Measurements from ENCODE around the gene KDM7A. TPM values are rescaled to one million over a fixed set of nuclear protein-coding genes. Genes with fewer than 3 reads are reported as not detected.

KDM7A gene
- total RNA-seq, 1 experiment from 2014 or later, result 6.6 TPM

- Histone ChIP-seq H3K79me2 (ENCODE audit: insufficient read depth, low read length) (no peaks in the 10 kb centered on the region), H3K9ac (ENCODE audit: extremely low read depth, insufficient read length, low read length) (no peak overlapping the region), H3K9me3 (ENCODE audit: control insufficient read depth, low read depth, low read length) (no peaks in the 10 kb centered on the region), H3K4me2 (ENCODE audit: insufficient read depth, insufficient read length, low read length) (no peak overlapping the region), H3K56ac (ENCODE audit: insufficient read length, low read depth, low read length) (no peak overlapping the region), H2AK5ac (ENCODE audit: insufficient read length, low read length) (no peak overlapping the region), H4K5ac (ENCODE audit: insufficient read length, low read depth, low read length) (no peak overlapping the region), H3K27me3 (ENCODE audit: insufficient read depth, low read length) (no peaks in the 10 kb centered on the region), H3K23me2 (ENCODE audit: insufficient read length, low read depth, low read length, poor library complexity, severe bottlenecking) (no peaks in the 10 kb centered on the region), H2BK12ac (ENCODE audit: insufficient read length, low read depth, low read length) (no peak overlapping the region), H4K20me1 (ENCODE audit: control insufficient read depth, insufficient read depth, insufficient read length) (no peaks in the 10 kb centered on the region), H2AFZ (ENCODE audit: low read length) (no peak overlapping the region), H2BK20ac (ENCODE audit: low read depth, low read length, poor library complexity, severe bottlenecking) (no peak overlapping the region), H4K8ac (replicated peaks; ENCODE audit: insufficient read length, low read depth, low read length) (no peak overlapping the region), H2BK5ac (ENCODE audit: insufficient read length, low read length) (no peak overlapping the region), H3K27ac (ENCODE audit: insufficient read length, low read depth, low read length) (no peak overlapping the region), H3K14ac (ENCODE audit: insufficient read depth, low read length) (no peak overlapping the region), H3K4me1 (ENCODE audit: insufficient read depth, low read length) (no peaks in the 10 kb centered on the region), H4K91ac (ENCODE audit: insufficient read length, low read depth, low read length) (no peak overlapping the region), H3K18ac (ENCODE audit: insufficient read length, low read depth, low read length) (no peak overlapping the region), H3K79me1 (ENCODE audit: insufficient read depth, low read depth, low read length, poor library complexity, severe bottlenecking) (no peaks in the 10 kb centered on the region), H3T11ph (ENCODE audit: low read length) (no peak overlapping the region), H2BK15ac (ENCODE audit: low read depth, low read length) (no peak overlapping the region), H2BK120ac (ENCODE audit: low read depth, low read length, poor library complexity, severe bottlenecking) (no peak overlapping the region), H3K4ac (ENCODE audit: low read depth, low read length) (no peak overlapping the region), H3K23ac (ENCODE audit: insufficient read length, low read depth, low read length) (no peak overlapping the region)
- H3K4me1 Mint-ChIP-seq, result peaks cover 5 to 10% of the 10 kb centered on the region in 2 experiments
- H3K9me3 Mint-ChIP-seq, result peaks cover 0 to 8% of the 10 kb centered on the region in 2 experiments; a peak in 3 of 5 replicates
- H3K4me3 Mint-ChIP-seq, result no peak overlapping the region
- H3K27me3 Mint-ChIP-seq (ENCODE audit: low read depth), result peaks cover 4% of the 10 kb centered on the region; the same call in 1 of the 2 replicates
- no peaks in the 10 kb centered on the region; a peak in 1 of 7 replicates for H3K36me3 Mint-ChIP-seq (ENCODE audit: insufficient read depth in 1 of 3, low read depth in 3 of 3)
- no peak for DNase-seq
- H3K27ac Mint-ChIP-seq, result no peak overlapping the region
- TF ChIP-seq CTCF (conservative IDR thresholded peaks at IDR 0.05), result no peak
- no CpG with 5 or more reads among the region's 4 CpGs for WGBS (ENCODE audit: extremely low coverage, insufficient read length, low lambda C conversion rate)
Measured at GRCh38 chr7:140211698-140212097, 34.9 kb upstream of the KDM7A start.

All from H9 (cell line).